ENCODE data around the gene GBP4. TPM values are rescaled to one million over a fixed set of nuclear protein-coding genes. Genes with fewer than 3 reads are reported as not detected.

GBP4 gene
- total RNA-seq, 2 donors from 2014 or later = 6.0 to 6.1 TPM

DNA sequence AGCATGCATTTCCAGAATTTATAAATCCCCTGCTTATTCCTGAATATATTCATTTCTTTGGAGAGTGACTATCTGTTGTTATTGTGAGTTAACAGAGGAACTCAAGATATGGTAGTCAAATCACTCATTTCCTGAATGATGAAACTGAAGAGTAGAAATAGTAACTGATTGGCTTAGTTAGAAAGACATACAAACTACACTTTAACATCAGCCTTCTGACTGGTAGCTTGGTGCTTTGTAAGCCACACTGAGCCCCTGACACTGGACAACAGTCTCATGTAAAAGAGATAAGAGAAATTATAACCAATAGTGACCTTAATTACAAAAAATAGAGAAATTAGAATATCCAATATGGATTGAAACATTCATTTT is 27.7 kb downstream of the GBP4 start:
- Histone ChIP-seq H3K27ac (no peak overlapping the region), H3K4me3 (no peak overlapping the region), H3K9me3 (no peaks in the 10 kb centered on the region), H3K4me1 (replicated peaks) (no peaks in the 10 kb centered on the region), H3K36me3 (no peaks in the 10 kb centered on the region), H3K27me3 (replicated peaks; ENCODE audit: insufficient read depth) (no peaks in the 10 kb centered on the region)
- TF ChIP-seq POLR2A (IDR thresholded peaks at IDR 0.05) (no peak), CTCF (IDR thresholded peaks at IDR 0.05) (no peak)
- no peak for DNase-seq (ENCODE audit: low spot score)
- intact Hi-C loops (cut with DNase I) = no loop called here

DNA sequence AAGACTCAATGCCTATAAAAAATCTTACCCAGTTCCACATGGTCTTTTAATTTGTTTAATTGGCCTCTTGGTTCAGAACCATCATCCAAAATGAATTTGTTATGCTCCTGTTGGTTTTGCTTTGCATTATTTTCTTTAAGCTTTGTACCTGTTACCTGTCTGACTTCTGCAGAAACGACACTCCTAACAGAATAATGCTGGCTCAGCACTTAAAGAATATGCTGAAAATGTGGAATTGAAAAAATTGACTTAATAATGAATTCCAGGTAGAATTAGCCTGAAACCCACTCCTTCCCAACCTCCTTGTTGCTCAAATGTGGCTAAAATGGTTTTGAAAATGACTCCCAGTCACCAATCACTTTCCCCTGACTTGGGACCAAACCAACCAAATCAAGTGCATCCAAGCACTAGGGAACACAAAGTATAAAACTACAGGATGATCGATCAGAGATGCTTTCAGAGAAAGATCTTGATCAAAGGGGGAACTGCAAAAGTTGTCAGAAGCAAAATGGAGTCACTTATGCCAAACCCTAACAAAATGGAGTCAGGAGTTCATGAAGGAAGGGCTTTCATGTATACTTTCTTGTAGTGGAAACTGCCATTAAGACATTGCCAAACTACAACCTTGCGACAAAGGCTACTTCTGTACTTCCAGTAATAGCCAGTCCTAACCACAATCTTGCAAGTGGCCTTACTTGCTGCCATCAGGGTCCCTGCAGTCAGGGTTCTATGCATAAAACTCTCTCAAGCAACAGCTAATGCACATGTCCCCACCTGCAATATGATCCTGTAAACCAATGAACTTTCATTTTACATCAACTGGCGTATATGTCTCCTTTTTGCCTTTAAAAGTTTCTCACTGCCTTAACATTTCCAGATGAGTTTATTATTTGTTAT is 28.3 kb downstream of the GBP4 start:
- H3K9me3 ChIP-seq = no peaks in the 10 kb centered on the region
- WGBS = 84% methylated on average over 4 of the region's 4 CpGs
- H3K4me1 ChIP-seq (replicated peaks) = no peaks in the 10 kb centered on the region
- H3K36me3 ChIP-seq = no peaks in the 10 kb centered on the region
- H3K27ac ChIP-seq = peak overlapping the region in 1 of 2 donors; percentile 31
- no peaks in the 10 kb centered on the region for H3K27me3 ChIP-seq (replicated peaks; ENCODE audit: insufficient read depth)
- H3K4me3 ChIP-seq = no peak overlapping the region
- DNase-seq (ENCODE audit: low spot score) = no peak
- intact Hi-C loops (cut with DNase I) = no loop called here
- TF ChIP-seq CTCF (IDR thresholded peaks at IDR 0.05) = no peak
- no peak for TF ChIP-seq POLR2AphosphoS5 (IDR thresholded peaks at IDR 0.05)
- no peak for TF ChIP-seq POLR2A (IDR thresholded peaks at IDR 0.05)

GRCh38 chr1:89169166-89169565 is 29.6 kb downstream of the GBP4 start:
- Histone ChIP-seq H3K27ac (peak overlapping the region in 1 of 2 donors; percentile 31), H3K9me3 (no peaks in the 10 kb centered on the region), H3K4me1 (replicated peaks) (no peaks in the 10 kb centered on the region), H3K4me3 (no peak overlapping the region), H3K27me3 (replicated peaks; ENCODE audit: insufficient read depth) (no peaks in the 10 kb centered on the region), H3K36me3 (no peaks in the 10 kb centered on the region)
- DNase-seq (ENCODE audit: low spot score) = no peak
- TF ChIP-seq POLR2A (IDR thresholded peaks at IDR 0.05) (no peak), POLR2AphosphoS5 (IDR thresholded peaks at IDR 0.05) (no peak), CTCF (IDR thresholded peaks at IDR 0.05) (no peak)
- intact Hi-C loops (cut with DNase I) = no loop called here
- 17% methylated on average over 2 of the region's 2 CpGs for WGBS

- peak overlapping the region in 1 of 2 donors; percentile 30 for H3K27ac ChIP-seq
- H3K36me3 ChIP-seq = no peaks in the 10 kb centered on the region
- 65% methylated on average over 2 of the region's 2 CpGs for WGBS
- H3K4me1 ChIP-seq (replicated peaks) = no peaks in the 10 kb centered on the region
- no peaks in the 10 kb centered on the region for H3K27me3 ChIP-seq (replicated peaks; ENCODE audit: insufficient read depth)
- intact Hi-C loops (cut with DNase I) = no loop called here
- no peak overlapping the region for H3K4me3 ChIP-seq
- DNase-seq (ENCODE audit: low spot score) = no peak
- TF ChIP-seq POLR2A (IDR thresholded peaks at IDR 0.05) = no peak
- TF ChIP-seq POLR2AphosphoS5 (IDR thresholded peaks at IDR 0.05) = no peak
- TF ChIP-seq CTCF (IDR thresholded peaks at IDR 0.05) = no peak
- H3K9me3 ChIP-seq = no peaks in the 10 kb centered on the region
These were observed 31.0 kb downstream of the GBP4 start for GRCh38 chr1:89167590-89168230.

Data from prostate gland (tissue), 2 donors.